Inferior parietal cortex (tissue), 1 donor: ENCODE data around the gene BCAR1.
A peak's percentile ranks its signal among the peaks of the same experiment; 100 is the strongest.

Source experiments
- DNase-seq: peaks from one replicate; pipeline ENCODE4 v3.0.0-alpha.2; 2016; ENCODE audit errors: extremely low spot score

BCAR1 gene

DNA sequence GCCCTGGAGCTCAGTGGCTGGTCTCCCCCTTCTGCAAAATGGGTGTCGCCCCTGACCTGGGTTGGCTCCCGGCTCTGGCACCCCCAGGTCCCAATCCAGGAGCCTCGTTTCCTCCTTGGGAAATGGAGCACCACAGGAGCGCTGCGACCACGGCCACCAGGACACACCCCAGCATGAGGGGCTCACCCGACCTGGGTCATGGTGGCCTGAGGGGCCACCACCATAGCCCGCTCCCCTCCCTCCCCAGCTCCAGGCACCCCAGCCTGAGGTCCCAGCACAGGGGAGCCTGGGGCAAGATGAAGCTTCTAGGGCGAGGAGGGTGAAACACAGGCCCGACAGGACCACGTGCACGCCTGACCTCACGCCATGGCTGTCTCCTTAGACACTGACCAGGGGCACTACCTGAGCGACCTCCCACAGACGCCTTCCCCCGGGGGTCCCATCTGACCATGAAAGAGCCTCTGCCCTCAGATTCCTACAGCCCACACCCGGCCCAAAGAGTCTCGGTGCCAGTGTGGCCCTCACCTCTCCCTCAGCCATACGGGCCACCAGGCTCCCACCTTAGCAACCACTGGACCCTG, 11.8 kb downstream of the BCAR1 start:
- no peak for DNase-seq

DNA sequence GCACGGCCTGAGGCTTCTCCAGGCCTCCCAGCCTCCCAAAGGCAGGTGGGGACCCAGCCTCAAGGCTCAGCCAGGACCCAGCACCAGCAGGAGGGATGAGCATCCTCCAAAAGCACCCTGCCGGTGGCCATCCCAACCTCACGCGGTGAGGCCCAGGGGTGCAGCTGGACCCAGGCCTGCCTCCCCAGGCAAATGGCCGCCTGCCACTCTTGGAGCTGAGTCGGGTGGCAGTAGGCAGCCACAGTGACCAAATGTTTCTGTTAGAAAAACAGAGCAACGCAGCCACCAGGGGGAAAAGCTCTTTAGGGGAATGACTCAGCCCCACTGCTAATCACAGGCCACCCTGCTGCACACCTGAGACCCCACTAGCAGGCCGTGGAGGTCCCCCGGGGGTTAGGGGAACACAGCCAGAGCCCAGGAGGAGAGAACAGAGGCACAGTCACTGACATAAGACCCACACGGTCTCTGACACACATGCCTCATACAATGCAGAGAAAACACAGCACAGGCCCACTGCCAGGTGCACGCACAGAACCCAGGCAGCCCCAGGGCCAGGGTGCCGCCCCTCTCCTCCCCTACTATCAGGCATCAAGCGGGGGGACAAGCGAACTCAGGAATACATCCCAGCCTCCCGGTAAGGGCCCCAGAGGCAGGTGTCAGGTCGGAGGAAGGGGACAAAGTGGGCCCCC, 12.4 kb downstream of the BCAR1 start:
- DNase-seq, result no peak

DNA sequence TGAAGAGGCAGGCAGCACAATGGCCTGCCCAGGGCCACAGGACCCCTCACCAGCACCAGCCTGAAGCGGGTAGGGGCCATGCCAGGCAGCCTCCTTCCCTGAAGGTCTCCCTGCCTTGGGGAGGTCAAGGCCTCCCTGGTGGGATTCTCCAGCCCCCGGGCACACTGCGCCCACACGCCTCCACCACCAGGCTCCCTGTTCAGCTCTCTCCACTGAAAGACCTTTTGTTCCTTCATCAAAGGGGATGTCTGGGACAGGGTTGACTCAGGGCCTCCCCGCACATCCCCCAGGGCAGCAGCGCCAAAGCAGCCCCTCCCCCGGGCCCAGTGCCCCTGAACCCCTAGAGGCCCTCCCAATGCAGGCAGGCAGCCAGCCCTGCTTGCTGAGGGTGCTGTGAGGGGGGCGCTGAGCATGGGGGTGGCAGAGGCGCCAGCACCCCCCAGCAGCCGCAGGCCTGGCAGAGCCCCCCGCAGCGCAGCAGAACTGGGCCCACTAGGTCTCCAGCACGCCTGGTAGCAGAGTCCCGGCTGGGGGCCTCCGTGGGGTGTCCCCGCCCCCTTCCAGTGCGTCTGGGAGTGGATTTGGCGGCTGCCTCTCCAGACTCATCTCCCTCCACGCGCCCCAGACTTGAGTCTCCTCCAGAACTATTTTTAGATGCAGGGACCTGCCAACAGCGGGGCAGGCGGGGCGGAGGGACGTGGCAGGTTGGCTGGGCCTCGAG, 13.1 kb downstream of the BCAR1 start:
- peak; percentile 75 for DNase-seq

DNA sequence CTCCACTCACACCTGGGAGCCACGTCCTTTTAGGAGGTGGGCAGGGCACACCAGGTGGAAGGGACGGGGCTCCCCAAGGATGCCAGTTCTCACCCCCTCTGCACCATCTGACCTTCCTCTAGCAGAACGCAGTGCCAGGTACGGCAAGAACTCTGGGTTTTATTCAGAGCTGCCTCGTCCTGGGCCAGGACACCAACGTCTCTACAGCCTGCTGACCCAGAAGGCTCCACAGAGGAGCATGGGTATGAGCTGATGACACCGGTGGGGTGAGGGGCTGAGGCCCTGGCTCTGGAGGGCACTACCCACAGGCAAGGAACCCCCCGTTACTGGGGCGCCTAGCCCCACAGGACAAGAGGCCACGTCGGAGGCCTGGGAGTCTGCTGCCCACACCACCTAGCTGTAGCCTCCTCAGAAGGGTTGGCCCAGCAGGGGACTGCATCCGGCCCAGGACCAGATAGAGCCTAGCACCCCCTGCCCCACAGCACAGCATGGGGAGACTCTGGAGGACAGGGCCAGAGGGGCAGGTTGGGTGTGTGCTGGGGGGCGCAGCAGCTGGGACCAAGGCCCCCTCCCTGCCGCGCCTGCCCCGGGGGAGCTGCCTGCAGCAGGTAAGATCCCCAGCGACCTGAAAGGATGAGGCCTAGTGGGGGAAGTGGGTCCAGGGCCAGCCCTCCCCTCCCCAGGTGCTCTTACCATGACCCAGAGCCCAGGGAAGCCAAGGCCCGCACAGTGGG, 13.9 kb downstream of the BCAR1 start:
- no peak for DNase-seq

DNA sequence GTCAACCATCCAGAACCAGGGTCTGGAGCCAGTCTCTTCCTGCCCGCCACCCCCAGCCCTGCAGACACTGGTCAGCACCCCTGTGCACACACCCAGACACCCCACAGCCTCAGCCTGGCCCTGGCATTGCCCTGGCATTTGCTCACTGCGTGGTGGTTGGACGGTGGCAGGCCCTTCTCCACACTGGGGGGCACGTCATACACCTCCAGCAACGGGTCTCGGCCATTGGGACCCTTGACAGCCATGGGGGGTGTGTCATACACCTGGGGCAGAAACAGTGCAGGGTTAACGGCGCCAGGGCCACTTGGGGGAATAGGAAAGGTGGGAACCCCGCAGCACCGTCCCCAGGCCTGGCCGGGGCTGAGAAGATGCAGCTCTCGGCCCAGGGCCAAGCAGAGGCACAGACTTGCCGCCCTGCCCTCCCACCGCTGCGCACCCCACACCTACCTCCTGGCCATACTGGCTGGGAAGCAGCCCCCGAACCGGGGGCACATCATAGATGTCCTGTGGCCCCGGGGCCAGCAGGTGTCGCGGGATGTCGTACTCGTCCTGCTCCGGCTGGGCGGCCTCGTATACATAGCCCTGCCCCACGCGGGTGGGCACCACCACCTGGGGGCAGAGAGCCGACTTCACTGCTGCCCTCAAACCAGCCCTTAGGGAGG, 14.6 kb downstream of the BCAR1 start:
- DNase-seq, result no peak

DNA sequence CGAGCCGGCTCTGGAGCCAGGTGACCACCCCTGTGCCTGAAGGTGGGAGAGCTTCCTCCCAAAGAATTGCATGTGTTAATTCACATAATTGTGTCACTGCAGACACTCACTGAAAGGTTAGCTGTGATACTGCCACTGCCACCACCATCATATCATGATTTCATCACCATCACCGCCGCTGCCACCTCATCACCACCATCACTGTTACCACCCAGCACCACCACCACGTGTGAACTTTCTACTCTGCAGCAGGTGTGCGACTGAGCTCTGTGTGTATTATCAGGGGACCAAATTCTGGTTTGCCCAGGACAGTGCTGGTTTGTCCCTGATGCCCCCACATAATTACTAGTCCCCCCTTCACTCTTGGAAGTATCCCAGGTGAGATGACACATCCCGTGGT, 15.2 kb downstream of the BCAR1 start:
- DNase-seq, result no peak

DNA sequence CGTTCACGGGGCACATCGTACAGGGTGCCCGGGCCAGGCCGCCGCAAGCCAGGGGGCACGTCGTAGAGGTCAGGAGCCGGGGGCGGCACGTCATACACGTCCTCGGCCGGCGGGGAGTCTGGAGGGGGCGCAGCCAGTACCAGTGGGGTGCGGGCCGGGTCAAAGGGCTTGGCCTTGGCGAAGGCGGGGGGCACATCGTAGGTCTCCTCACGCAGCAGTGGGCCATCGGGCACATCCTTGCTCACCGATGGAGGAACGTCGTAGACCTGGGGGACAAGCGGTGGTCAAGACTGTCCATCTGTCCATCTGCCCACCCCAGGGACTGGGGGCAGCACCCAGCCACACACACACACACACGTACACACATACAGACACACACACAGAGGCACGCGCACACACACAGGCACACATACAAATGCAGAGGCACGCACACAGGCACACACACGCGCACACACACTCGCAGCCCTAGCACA, 15.7 kb downstream of the BCAR1 start:
- no peak for DNase-seq

DNA sequence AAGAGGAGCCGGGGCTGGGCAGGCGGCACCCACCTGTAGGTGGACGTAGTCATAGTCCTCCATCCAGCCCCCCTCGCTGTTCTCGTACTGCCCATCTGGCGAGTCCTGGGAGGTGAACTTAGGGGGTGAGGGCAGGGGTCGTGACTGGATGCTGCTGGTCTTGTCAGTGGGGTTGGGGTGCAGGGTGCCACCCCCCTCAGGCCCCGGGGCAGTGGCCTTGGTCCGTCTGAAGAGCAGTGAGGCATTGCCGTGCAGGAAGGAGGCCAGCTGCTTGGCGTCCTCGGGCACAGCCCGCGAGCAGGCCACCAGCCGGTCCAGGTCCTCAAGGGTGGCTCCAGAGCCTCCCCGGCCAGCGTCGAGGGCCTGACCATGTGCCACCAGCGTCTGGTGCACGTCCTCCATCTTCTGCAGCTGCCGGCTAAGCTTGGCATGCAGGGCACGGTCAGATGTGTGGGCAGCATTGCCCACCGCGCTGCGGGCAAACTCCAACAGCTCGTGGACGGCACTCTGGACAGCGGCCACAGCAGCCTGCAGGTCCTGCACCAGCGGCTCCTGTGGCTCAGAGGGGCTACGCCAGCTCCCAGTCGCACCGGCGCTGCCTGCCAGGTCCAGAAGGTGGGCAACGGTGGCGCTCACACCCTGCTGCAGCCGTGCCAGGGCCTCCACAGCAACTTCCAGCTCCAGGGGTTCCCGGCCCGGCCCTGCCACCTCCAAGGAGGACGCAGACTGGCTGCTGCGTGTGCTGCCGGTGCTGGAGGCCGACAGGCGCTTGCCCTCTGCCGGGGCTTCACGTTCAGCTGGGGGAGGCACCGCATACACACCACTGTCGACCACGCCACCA, 16.3 kb downstream of the BCAR1 start:
- no peak for DNase-seq

DNA sequence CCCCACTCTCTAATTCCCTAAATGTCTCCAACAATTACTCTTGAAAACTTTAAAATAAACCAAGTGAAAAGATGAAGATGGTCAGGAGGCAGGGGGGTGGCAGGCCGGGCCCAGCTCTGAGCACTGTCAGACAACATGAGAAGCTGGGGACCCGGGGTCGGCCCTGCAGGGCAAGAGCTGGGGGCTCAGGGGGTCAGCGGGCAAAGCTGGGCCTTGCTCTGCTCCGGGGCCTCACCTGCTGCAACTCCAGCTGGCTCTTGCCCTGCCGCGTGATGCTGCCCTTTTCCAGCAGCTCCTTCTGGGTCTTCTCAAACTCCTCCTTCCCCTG, 17.8 kb downstream of the BCAR1 start:
- no peak for DNase-seq

DNA sequence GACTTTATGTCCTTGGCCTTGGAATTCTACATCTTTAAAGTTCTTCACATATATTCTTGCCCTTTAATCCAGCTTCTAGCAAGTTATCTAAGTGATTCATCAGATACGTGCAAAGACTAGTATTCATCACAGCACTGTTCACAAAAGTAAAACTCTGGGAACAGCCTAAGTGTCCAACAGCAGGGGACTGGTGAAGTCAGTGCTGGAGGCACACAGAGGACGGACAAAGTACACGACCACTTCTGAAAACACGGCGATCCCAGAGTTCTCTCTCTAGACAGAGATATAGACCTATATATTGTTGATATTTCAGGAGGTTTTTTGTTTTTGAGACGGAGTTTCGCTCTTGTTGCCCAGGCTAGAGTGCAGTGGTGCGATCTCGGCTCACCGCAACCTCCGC, 19.9 kb downstream of the BCAR1 start:
- no peak for DNase-seq

DNA sequence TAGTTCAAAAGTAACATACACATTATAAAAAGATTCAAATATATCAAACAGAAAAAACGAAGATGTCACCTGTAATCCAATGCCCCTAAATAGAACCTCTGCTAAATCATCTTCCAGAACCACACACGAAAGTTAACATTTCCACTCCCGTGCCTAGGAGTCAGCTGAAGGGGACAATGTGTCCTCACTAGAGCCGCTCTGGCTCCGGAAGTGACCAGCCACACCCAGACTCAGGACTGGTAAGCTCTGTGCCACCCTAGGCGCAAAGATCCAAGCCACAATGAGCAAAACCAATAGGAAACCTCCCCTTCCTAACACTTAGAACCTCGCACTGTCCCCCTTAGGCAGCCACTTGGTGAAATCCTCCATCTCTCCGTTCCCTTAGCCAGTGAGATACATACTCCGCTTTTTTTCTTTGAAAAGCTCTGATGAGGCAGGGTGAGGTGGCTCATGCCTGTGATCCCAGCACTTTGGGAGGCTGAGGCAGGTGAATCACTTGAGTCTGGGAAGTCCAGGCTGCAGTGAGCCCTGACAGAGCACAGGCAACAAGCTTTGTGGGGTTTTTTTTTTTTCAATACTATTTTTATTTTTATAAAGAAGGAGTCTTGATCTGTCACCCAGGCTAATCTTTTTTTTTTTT, 20.8 kb downstream of the BCAR1 start:
- DNase-seq, result no peak

DNA sequence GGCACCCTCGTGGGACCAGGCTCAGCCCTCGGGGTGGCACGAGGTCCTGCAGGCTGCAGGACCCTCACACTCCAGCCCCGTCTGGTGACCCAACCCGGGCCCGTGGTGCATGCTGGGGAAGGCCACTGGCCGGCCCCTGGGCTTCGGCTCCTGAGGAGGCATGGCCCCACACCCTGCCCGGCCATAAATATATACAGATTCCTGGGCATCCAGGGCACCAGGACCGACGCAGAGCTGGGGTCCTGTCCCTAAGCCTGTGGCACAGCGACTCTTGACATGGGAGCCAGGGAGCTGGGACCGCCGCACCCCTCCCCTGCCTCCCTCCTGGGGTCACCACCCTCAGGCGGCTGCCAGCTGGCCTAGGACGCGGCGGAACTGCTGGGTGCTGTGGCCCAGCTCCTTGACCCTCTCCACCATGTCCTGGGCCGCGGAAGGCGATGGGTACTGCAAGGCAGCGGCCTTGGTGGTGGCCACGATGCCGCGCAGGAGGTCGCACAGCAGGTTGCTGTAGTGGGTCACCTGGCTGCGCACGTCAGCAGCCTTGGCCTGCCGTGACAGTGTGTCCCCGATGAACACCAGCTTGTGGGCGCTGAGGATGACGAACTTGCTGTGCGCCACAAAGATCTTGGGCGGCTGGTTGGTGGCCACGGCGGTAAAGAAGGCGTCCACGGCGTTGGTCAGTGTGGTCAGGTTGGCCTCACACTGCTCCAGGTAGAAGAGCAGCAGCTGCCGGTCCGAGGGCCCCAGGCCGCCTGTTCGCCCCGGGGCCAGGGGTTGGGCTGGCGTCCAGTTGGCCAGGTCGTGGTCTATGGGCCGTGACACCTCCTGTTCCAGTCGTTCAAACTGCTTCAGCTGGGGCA, 22.0 kb downstream of the BCAR1 start:
- no peak for DNase-seq

DNA sequence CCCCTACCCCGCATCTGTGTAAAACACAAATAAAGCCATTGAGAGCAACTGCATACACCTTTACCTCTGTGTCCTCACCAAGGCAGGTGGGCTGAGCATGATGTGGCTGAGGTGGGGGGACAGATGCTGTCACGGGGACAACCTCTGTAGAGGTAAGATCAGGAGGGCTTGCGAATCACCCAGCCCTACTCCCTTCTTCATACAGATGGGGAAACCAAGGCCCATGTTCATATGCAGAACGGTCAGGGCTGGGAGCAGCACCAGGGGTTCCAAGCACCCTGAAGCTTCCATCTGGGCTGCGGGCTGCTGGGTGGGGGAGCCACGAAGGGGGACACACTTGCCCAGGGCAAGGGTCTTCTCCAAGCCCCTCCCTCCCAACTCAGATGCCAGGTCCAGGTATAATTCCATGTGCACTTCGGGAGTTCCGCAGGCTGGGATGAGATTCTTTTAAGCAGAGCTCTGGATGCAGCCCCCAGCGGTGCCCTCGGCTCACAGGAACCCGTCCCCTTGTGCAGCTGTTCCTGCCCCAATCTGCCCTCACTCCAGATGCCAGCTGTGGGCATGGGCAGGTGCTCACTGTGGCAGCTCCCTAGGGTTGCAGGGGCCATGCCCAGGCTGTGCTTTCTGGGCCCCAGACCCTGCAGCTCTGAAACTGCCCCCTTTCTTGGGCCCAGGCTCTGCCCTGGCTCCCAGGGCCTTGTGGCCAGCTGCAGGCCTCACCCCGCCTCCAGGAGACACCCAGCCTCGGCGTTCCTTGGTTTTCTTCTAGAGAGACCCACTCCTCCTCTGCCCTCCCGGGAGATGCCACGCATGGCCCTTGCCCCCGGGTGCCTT, 23.1 kb downstream of the BCAR1 start:
- no peak for DNase-seq

DNA sequence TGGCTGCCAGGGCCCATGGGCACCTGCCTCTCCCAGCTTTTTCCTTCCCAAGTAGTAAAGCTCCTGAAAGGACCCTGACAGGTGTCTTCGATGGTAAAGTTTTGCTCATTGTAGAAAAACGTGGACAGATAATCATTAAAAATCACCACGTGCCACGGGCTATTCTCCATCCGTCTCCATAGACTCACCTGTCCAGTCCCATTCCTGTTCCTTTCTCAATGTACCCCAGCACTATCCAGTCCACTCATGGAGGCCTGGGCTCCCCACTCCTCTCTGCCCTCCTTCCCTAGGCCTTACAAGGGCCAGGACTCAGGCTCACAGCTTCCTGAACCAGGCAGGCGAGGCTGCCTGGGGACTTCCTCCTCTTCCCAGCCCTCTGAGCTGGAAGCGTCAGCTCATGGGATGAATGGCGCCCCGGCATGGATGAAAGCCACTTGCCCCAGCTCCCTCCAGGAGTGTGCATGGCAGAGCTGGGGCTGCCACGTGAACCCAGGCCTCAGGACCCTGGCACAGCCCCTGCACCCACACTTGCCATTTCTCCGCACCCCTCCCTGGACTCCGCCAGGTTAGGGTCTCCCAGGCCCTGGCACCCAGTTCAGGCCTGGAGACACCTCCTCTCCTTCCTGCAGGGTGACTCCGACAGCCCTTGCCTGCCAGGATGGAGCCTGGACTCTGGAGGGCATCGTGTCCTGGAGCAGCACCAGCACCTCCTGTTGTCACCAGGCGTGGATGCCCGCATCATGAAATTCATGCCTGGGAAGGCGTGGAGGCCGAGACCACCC, 23.9 kb downstream of the BCAR1 start:
- DNase-seq, result no peak

DNA sequence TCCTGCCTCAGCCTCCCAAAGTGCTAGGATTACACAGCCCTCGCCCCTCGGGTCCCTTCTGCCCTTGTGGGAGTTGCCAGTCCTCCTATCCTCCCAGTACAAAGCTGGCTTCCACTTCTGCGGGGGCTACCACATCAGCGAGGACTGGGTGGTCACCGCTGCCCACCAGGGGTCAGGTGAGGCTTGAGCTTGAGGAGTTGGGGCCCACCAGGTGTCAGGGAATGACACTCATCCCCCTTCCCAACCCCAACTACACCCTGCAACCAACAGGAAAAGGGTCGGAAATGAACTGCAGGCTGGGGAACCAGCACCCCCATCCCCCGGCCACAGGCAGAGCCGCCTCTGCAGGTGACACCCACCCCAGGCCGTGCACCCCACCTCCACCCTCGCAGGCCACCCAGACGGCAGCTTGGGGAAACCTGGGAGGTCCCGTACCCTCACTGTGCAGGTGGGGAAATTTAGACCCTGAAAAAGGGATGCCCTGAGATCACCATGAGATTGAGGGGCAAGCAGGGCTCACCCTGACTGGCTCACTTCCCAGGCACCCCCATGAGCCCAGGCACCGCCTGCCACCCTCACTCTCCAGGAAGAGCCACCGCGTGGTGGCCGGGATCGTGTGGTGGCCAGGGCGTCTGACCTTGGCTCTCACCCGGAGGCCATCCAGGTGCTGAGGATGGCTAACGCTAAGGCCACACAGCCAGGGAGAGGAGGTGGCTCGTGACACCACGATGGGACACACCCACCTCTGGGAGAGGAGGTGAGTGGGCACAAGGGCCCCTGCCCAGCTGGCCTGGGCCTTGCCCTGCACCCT, 24.7 kb downstream of the BCAR1 start:
- no peak for DNase-seq

DNA sequence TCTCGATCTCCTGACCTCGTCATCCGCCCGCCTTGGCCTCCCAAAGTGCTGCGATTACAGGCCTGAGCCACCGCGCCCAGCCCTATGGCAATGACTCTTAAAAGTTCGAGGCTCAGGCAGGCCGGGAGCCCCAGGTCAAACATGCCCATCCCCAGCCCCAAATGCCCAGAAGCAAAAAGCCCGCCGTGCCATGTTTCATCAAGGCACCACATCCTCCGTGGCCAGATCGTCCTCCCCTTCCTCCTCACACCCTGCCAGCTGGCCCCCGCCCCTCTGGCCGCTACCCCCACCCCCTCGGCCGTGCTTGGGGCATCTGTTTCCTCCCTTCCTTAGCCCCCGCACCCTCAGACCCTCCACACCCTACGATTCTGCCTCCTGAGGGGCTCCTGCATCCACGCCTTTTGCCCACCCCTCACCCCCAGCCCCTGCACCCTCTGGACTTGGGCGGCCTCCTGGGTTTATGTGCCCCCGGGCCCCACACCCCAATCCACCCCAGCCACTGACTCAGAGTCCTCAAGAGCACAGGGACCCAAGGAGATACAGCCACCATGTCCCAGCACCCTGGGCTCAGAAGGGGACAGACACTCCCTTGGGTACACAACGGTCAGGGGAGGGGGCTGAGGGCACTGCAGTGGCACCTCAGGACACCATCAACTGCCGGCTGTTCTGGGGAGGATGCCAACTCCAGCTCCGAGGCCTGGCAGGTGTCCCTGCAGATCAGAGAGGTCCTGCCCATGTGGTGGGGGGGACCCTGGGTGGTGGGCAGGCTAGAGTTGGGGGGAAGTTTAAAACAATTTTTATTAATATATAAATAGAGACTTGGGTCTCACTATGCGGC, 25.5 kb downstream of the BCAR1 start:
- no peak for DNase-seq
